Adrenal gland (tissue), 12 donors: Measurements from ENCODE around the gene APCDD1. TPM values are rescaled to one million over a fixed set of nuclear protein-coding genes. Genes with fewer than 3 reads are reported as not detected.
"Not testable (repeated sequence)": the region's sequence is repeated elsewhere in the genome, so short reads cannot be mapped to it uniquely, and the experiment has no call there.

Source experiments
- DNase-seq, 7 donors: peaks; one replicate each; pipeline ENCODE4 v3.0.0-alpha.2; 2019 to 2020
- H3K27ac ChIP-seq, 5 donors: fragments of 200-600 bp; sonication (generic) in 4 of 5; 1 replicate in 3 of 5; 2 replicates in 2 of 5; pipeline versions ENCODE4 v1.5.1 to v1.8.0; 2016 to 2020; ENCODE audit warnings: mild to moderate bottlenecking in 1 of 5
- H3K27me3 ChIP-seq: fragments of 200-600 bp; 2 replicates; pipeline ENCODE4 v1.8.0; 2021
- H3K36me3 ChIP-seq, 2 donors: fragments of 200-600 bp; replicated peaks in 1 of 2; 1 replicate in 1 of 2; 2 replicates in 1 of 2; pipeline versions ENCODE4 v1.5.1 to v1.8.0; 2018 to 2022
- H3K4me1 ChIP-seq, 2 donors: fragments of 200-600 bp; replicated peaks in 1 of 2; 1 replicate in 1 of 2; 2 replicates in 1 of 2; pipeline versions ENCODE4 v1.5.1 to v1.8.0; 2018 to 2021
- H3K4me3 ChIP-seq, 4 donors: fragments of 200-600 bp; sonication (generic) in 3 of 4; one replicate each; pipeline ENCODE4 v1.5.1; 2016 to 2018
- H3K9me3 ChIP-seq, 3 donors: fragments of 200-600 bp; sonication (generic) in 1 of 3; replicated peaks in 1 of 3; 1 replicate in 2 of 3; 2 replicates in 1 of 3; pipeline versions ENCODE4 v1.5.1 to v1.8.0; 2016 to 2021
- CTCF ChIP-seq, 6 experiments: fragments of 450-650 bp in 4 of 6; fragments of 200-600 bp in 2 of 6; sonication (generic) in 1 of 6; IDR thresholded peaks; 1 replicate in 5 of 6; 2 replicates in 1 of 6; pipeline versions ENCODE4 v1.5.1 to v1.8.0; 2016 to 2021; ENCODE audit warnings: antibody characterized with exemption in 6 of 6, mild to moderate bottlenecking in 2 of 6, moderate library complexity in 1 of 6
- POLR2A ChIP-seq, 2 donors: fragments of 450-650 bp; IDR thresholded peaks; one replicate each; pipeline ENCODE4 v1.6.1; 2017; ENCODE audit warnings: antibody characterized with exemption in 2 of 2, mild to moderate bottlenecking in 2 of 2, moderate library complexity in 1 of 2
- WGBS, 4 donors: extraction: QIAGEN DNeasy Blood & Tissue Kit in 2 of 4; methylation state at CpG; one replicate each; pipeline versions ENCODE4 v1.1.5 to v1.1.7; 2013 to 2017; 5-methylcytosine and 5-hydroxymethylcytosine counted together
- intact Hi-C, 2 donors: fragments of 100-400 bp; cut with DNase I; formaldehyde crosslinking; loops; one replicate each; pipeline versions ENCODE4 v1.14.1 to v1.15.0; 2022 to 2023
- polyA plus RNA-seq, 3 donors: library from polyadenylated mRNA; stranded (reverse); fragments of 200-250 nt in 2 of 3; fragments of 350-450 nt in 1 of 3; fragmentation: Illumina TruSeq in 1 of 3; extraction: RNeasy Lipid Tissue Mini Kit (QIAGEN cat#74804) in 1 of 3; gene quantifications; one replicate each; pipeline ENCODE4 v1.2.3, GENCODE V29; 2013 to 2014
- total RNA-seq, 9 donors: library from RNA; depleted of rRNA in 4 of 9; stranded (reverse); fragments of >200 nt in 4 of 9; fragments of 120-200 nt in 1 of 9; fragmentation: NEBNext Ultra II Directional in 1 of 9; extraction: Animal tissue kit (Norgen Biotek cat#: 25700) in 1 of 9; gene quantifications; one replicate each; pipeline versions ENCODE4 v1.1.0 to v1.2.4, GENCODE V29; 2013 to 2023
- donor health status: healthy with polysubstance abuse.
- donor health status: Bipolar disorder and iron deficiency.
- donor health status: DM: yes; HTN: yes; CAD: no.
- donor health status: DM: no; HTN: no; CAD: no.
- donor health status: DM: no; HTN: no; CAD: no.
- donor health status: DM: yes; HTN: yes; CAD: no.

Gene APCDD1
- total and polyA plus RNA-seq, 12 donors, result 7.1 to 62.2 (median 21.9) TPM

GRCh38 chr18:10461989-10462388 is 7.6 kb downstream of the APCDD1 start:
- intact Hi-C loops, result no loop called here
- TF ChIP-seq POLR2A (IDR thresholded peaks at IDR 0.05) (no peak), CTCF (IDR thresholded peaks at IDR 0.05) (no peak)
- Histone ChIP-seq H3K9me3 (no peaks in the 10 kb centered on the region), H3K36me3 (no peaks in the 10 kb centered on the region), H3K4me3 (no peak overlapping the region), H3K27ac (no peak overlapping the region), H3K4me1 (peaks cover 0 to 5% of the 10 kb centered on the region in 2 donors), H3K27me3 (no peaks in the 10 kb centered on the region)
- WGBS, 4 donors, result 61 to 65% (median 63%) methylated on average over 4 of the region's 4 CpGs
- DNase-seq, result no peak

GRCh38 chr18:10462597-10462996 is 8.2 kb downstream of the APCDD1 start:
- Histone ChIP-seq H3K4me3 (no peak overlapping the region), H3K27me3 (no peaks in the 10 kb centered on the region), H3K9me3 (no peaks in the 10 kb centered on the region), H3K27ac (no peak overlapping the region), H3K36me3 (no peaks in the 10 kb centered on the region), H3K4me1 (peaks cover 0 to 5% of the 10 kb centered on the region in 2 donors)
- 58 to 63% (median 59%) methylated on average over 2 of the region's 2 CpGs for WGBS, 4 donors
- TF ChIP-seq POLR2A (IDR thresholded peaks at IDR 0.05) (no peak), CTCF (IDR thresholded peaks at IDR 0.05) (no peak)
- no peak for DNase-seq
- intact Hi-C loops, result no loop called here

- H3K36me3 ChIP-seq, result no peaks in the 10 kb centered on the region
- intact Hi-C loops, result no loop called here
- no peaks in the 10 kb centered on the region for H3K9me3 ChIP-seq
- no peaks in the 10 kb centered on the region for H3K27me3 ChIP-seq
- TF ChIP-seq POLR2A (IDR thresholded peaks at IDR 0.05) (no peak), CTCF (IDR thresholded peaks at IDR 0.05) (no peak)
- H3K27ac ChIP-seq, result no peak overlapping the region
- no peak overlapping the region for H3K4me3 ChIP-seq
- no peak for DNase-seq
- H3K4me1 ChIP-seq, result peaks cover 0 to 5% of the 10 kb centered on the region in 2 donors
- WGBS, 4 donors, result 93 to 98% (median 94%) methylated on average over 6 of the region's 6 CpGs
Observed at GRCh38 chr18:10463096-10463495, 8.7 kb downstream of the APCDD1 start.

- Histone ChIP-seq H3K27ac (no peak overlapping the region), H3K27me3 (no peaks in the 10 kb centered on the region), H3K36me3 (no peaks in the 10 kb centered on the region), H3K4me1 (peaks cover 0 to 5% of the 10 kb centered on the region in 2 donors), H3K9me3 (no peaks in the 10 kb centered on the region), H3K4me3 (no peak overlapping the region)
- DNase-seq, result no peak
- no peak for TF ChIP-seq POLR2A (IDR thresholded peaks at IDR 0.05)
- TF ChIP-seq CTCF (IDR thresholded peaks at IDR 0.05), result no peak
- intact Hi-C loops, result no loop called here
- 90 to 92% (median 91%) methylated on average over 4 of the region's 4 CpGs for WGBS, 4 donors
Observed at GRCh38 chr18:10463741-10464140, 9.3 kb downstream of the APCDD1 start.

- H3K9me3 ChIP-seq, H3K27ac ChIP-seq, DNase-seq, H3K4me1 ChIP-seq, intact Hi-C loops, H3K4me3 ChIP-seq, H3K27me3 ChIP-seq, H3K36me3 ChIP-seq: not testable (repeated sequence)
- 71 to 94% (median 89%) methylated on average over 2 of the region's 2 CpGs for WGBS, 4 donors
Observed at GRCh38 chr18:10464161-10464648, 9.8 kb downstream of the APCDD1 start.
